ENCODE measurements around the gene DLD. TPM values are rescaled to one million over a fixed set of nuclear protein-coding genes. Genes with fewer than 3 reads are reported as not detected.

The DLD gene
- total RNA-seq, 2 donors from 2014 or later, result 104 to 105 TPM

DNA sequence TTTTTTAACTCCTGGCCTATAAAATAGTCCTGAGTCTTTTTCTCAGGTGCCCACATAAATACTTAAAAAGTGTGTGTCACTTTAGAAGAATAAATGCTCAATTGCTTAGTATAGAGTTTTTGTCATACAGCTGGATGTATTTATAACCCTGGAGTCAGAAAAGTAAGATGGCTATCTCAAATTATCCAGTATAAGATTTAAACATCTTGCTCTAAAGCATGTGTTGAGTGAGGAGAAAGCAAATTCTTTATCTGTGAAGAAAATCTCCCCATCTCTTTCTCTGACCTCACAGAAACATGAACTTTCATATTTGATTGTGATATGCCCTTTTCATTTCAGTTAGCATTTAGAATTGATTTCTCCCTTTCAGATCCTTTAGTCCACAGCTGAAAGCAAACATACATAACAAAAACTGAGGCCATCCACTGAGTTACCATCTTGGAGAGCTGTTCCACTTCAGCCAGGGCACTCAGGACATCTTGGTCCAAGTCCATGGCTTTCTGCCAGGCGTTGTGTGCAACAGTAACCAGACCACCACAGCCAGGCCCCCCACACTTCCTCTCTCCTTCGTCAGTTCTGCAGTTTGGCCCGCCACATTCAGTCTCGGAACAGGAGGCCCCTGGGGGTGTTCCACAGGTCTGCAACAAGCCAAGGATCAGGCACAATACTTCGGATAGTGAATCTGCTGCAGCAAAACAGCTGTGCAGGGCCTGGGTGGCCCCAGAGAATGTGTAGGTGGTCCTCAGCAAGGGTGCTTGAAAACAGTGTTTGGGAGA, 40.9 kb downstream of the DLD start:
- Mint-ChIP-seq H3K27ac (no peak overlapping the region), H3K36me3 (ENCODE audit: insufficient read depth in 2 of 2) (peaks cover 4 to 5% of the 10 kb centered on the region in 2 donors), H3K9me3 (no peaks in the 10 kb centered on the region), H3K4me1 (ENCODE audit: low read depth) (peaks cover 17% of the 10 kb centered on the region), H3K27me3 (ENCODE audit: low read depth) (no peaks in the 10 kb centered on the region), H3K4me3 (no peak overlapping the region)
- ATAC-seq (replicated peaks in 1 of 2) (no peak), DNase-seq (no peak)

DNA sequence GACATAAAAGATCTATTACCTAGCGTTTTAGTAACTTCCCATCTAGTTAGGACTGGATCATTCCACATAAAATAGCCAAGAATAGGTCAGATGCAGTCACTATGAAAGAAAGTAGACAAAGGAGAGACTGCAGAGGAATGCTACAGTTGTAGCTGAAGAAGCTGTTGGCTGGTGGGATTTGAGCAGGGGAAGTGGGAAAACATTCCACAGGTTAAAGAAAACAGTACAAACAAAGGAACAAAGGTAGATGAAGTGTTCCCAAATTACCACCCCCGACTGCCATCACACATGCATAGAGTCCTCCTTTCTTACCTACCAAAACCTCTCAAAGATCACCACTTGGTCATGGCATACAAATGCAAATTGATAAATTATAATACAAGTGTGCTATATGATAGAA, 41.8 kb downstream of the DLD start:
- no peaks in the 10 kb centered on the region for H3K27me3 Mint-ChIP-seq (ENCODE audit: low read depth)
- no peaks in the 10 kb centered on the region for H3K9me3 Mint-ChIP-seq

DNA sequence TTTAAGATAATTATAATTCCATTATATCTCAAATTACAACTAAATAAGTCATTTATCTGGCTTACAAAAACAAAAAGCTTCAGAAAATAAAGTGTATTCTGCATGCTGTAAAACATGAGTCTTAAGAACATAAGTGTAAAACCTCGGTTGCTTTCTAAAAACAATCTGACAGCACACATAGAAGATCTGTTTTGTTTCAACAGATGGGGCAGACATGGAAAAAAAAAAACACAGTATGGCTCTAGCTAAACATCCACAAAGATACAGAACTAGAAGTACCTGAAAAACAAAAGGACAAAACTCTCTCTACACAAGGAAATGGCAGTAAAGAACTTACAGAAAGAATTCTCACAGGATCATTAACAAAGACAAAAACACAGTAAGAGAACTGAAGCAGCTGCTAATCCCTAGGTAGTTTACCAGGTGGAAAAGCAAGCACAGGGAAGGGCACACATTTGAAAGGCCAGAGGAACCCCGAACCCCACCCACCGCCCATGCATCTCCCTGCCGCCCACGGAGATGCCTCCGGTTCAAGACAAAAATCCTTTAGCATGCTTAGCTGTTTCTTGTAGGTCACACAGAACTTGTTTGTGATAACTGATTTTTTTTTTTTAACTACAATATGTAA, 42.5 kb downstream of the DLD start:
- H3K4me1 Mint-ChIP-seq (ENCODE audit: low read depth), result peaks cover 17% of the 10 kb centered on the region
- ATAC-seq (replicated peaks in 1 of 2), result no peak
- DNase-seq, result no peak
- peaks cover 4 to 7% of the 10 kb centered on the region in 2 donors for H3K36me3 Mint-ChIP-seq (ENCODE audit: insufficient read depth in 2 of 2)
- H3K9me3 Mint-ChIP-seq, result no peaks in the 10 kb centered on the region
- no peak overlapping the region for H3K4me3 Mint-ChIP-seq
- no peaks in the 10 kb centered on the region for H3K27me3 Mint-ChIP-seq (ENCODE audit: low read depth)
- H3K27ac Mint-ChIP-seq, result no peak overlapping the region

More for the DNA sequence above, 41.8 kb downstream of the DLD start:
- peaks cover 4 to 5% of the 10 kb centered on the region in 2 donors for H3K36me3 Mint-ChIP-seq (ENCODE audit: insufficient read depth in 2 of 2)
- H3K27ac Mint-ChIP-seq, result no peak overlapping the region
- DNase-seq, result no peak
- H3K4me3 Mint-ChIP-seq, result no peak overlapping the region
- ATAC-seq (replicated peaks in 1 of 2), result no peak
- H3K4me1 Mint-ChIP-seq (ENCODE audit: low read depth), result peaks cover 17% of the 10 kb centered on the region

DNA sequence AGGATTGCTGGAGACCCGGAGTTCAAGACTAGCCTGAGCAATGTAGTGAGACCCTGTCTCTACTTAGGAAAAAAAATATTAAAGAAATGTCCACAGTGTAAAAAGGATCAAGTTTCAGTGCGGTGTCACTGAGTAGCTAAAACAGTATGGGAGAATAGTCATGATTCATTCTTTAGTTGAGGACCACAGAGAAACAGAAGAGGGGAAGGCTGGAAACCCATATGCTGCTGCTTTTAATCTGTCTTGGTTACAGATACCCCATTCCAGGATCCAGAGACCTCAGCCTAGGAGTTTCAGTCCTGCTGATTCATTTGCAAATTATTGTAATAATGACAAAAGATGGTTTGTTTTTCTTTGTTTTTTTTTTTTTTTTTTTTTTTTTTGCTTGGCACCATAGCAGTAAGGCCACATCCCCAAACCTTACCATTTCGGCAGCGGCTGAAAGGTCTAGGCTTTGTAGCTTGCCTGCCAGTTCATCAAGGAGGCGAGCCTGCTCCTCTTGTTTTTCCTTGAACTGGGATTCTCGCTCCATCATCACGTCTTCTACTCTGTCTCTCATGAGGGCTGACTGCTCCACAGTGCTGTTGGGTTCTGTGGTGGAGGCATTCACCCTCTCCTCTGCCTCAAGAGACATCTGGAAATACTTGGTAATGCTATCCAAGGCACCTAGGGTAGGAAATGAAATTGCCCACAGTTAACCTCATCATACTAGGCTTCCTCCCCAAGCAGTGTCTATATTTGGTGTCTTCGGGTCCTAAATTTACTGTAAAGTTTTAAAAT, 44.2 kb downstream of the DLD start:
- Mint-ChIP-seq H3K9me3 (no peaks in the 10 kb centered on the region), H3K36me3 (ENCODE audit: insufficient read depth in 2 of 2) (peaks cover 0 to 2% of the 10 kb centered on the region in 2 donors), H3K4me1 (ENCODE audit: low read depth) (peaks cover 17% of the 10 kb centered on the region), H3K27ac (no peak overlapping the region), H3K27me3 (ENCODE audit: low read depth) (no peaks in the 10 kb centered on the region), H3K4me3 (no peak overlapping the region)
- DNase-seq (no peak), ATAC-seq (replicated peaks in 1 of 2) (no peak)

DNA sequence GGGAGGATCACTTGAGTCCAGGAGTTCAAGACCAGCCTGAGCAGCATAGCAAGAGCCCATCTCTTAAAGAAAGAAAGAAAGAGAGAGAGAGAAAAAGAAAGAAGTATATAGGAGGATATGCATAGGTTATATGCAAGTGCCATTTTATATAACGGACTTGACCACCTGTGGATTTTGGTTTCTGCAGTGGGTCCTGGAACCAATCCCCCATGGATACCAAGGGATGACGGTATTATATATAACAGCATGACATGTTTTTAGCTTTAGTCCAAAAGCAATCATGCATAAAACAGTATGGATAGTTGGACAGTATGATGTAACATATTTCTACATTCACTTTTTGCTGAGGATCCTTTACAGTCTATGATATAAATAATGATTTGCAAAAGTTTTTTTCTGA, 45.3 kb downstream of the DLD start:
- ATAC-seq (replicated peaks in 1 of 2), result no peak

DNA sequence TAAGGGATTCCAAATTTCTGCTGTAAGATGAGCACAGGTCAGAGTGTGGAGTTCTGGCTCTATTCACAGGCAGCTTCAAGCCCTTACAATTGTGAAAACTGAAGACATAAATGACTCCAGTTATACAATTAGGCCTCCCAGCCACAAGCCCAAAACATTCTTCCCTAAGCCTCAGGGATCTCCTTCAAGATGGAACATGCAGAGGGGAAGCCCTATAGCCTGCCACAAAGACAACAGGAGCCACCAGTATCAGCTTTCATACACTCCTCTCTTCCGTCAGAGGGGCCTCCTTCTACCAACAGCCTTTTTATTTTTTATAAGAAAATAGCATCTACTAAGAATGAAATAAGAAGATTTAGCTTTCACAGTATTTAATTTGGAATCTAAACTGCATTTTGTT, 46.5 kb downstream of the DLD start:
- Mint-ChIP-seq H3K4me3 (no peak overlapping the region), H3K36me3 (ENCODE audit: insufficient read depth in 2 of 2) (peaks cover 0 to 2% of the 10 kb centered on the region in 2 donors), H3K4me1 (ENCODE audit: low read depth) (peaks cover 10% of the 10 kb centered on the region), H3K27ac (no peak overlapping the region), H3K27me3 (ENCODE audit: low read depth) (no peaks in the 10 kb centered on the region), H3K9me3 (no peaks in the 10 kb centered on the region)
- no peak for ATAC-seq (replicated peaks in 1 of 2)
- no peak for DNase-seq

More for the DNA sequence above, 45.3 kb downstream of the DLD start:
- no peaks in the 10 kb centered on the region for H3K27me3 Mint-ChIP-seq (ENCODE audit: low read depth)
- H3K27ac Mint-ChIP-seq, result no peak overlapping the region
- no peaks in the 10 kb centered on the region for H3K9me3 Mint-ChIP-seq
- peaks cover 0 to 2% of the 10 kb centered on the region in 2 donors for H3K36me3 Mint-ChIP-seq (ENCODE audit: insufficient read depth in 2 of 2)
- peaks cover 17% of the 10 kb centered on the region for H3K4me1 Mint-ChIP-seq (ENCODE audit: low read depth)
- H3K4me3 Mint-ChIP-seq, result no peak overlapping the region
- DNase-seq, result no peak

DNA sequence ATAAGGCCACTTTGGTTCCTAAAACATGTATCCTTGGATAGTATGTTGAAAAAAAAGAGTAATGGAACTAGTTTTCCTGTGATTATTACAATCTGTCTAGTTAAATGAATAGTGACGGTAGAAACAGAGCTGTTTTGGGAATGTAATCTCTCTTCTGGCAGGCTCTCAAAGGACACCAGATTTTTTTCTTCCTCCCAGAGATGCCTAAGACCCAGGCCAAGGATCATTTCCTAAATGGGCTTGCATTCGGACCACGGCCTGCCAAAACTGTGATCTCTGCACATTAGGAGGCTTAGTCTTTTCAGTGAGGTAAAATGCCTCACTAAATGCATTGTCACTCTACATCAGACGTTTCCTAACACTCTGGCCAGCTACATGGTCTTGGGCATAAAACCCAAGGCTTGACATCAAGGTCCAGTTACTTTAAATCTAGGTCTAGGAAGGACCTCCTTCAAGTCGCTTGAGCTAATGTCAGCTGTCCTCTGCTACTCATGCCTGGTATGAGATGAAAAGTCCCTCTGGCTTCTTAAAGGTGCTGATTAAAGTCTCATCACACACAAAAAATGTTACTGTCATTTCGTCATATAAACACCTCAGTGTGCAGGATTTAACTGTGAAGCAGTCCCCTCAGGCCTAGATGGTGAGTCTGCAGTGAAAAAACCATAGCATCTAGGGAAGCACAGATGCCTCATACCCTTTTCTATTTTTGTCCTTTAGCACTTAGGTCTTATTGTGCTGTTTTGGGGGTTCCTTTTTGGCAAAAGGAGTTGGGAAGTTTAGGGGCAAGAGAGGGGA, 47.7 kb downstream of the DLD start:
- no peaks in the 10 kb centered on the region for H3K9me3 Mint-ChIP-seq
- H3K36me3 Mint-ChIP-seq (ENCODE audit: insufficient read depth in 2 of 2), result peaks cover 0 to 2% of the 10 kb centered on the region in 2 donors
- no peak for DNase-seq
- ATAC-seq (replicated peaks in 1 of 2), result no peak
- no peaks in the 10 kb centered on the region for H3K27me3 Mint-ChIP-seq (ENCODE audit: low read depth)
- no peak overlapping the region for H3K27ac Mint-ChIP-seq
- peaks cover 2% of the 10 kb centered on the region for H3K4me1 Mint-ChIP-seq (ENCODE audit: low read depth)
- no peak overlapping the region for H3K4me3 Mint-ChIP-seq

DNA sequence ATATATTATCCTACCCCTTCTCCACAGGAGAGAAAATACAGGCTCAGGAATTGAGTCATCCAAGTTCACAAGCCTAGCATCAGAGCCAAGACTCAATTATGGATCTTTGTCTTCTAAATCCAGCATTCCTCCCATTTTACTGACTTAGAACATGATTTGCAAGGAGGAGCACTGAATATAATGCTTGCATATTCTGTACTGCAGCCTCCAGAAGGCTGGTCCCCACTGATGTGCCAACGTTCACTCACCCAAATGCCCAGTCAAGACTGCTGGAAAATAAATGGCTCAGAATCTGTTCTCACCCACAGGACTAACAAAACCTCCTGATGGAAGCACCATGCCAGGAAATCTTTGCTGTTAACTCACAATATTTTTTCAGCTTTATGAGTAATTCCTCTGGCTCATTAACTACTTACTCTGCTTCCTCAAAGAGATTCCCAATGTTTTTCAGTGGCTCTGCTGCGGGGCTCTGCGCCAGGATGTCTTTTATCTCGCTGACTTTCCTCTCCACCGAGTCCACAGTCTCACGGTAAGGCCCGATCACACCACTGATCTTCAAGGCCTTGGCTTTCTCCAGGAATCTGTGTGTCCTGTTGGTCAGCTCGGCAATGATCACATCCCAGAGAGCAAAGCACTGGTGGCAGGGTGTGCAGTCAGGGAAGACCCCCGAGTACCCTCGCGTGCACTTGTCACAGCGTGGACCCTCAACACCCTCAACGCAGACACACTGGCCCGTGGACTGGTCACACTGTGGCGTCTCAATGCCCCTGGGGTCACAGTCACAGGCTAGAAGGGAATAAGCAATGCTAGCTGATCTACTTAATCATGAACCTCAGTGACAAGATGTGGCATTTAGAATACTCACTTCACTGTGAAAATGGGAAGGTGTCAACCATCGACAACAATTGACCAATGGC, 48.8 kb downstream of the DLD start:
- Mint-ChIP-seq H3K27me3 (ENCODE audit: low read depth) (no peaks in the 10 kb centered on the region), H3K27ac (no peak overlapping the region), H3K36me3 (ENCODE audit: insufficient read depth in 2 of 2) (peaks cover 0 to 2% of the 10 kb centered on the region in 2 donors), H3K4me1 (ENCODE audit: low read depth) (no peaks in the 10 kb centered on the region), H3K4me3 (no peak overlapping the region), H3K9me3 (no peaks in the 10 kb centered on the region)
- no peak for ATAC-seq (replicated peaks in 1 of 2)
- no peak for DNase-seq

DNA sequence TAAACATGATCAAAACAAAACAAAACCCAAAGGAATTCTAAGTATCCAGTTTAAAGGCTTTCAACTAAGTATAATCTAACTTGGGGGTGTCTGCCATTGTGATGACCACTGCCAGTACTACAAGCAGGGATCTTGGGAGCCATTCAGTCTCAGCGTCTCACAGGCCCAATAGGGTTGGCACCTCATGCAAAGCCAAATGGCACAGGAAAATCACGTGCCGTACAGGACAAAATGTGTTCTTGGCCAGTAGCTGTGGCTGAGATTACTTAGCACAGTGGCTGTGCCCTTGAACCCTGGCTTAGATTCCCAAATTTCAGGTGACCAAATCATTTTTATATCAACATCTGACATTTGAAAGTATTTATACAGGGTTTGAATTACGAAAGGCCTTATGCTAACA, 50.0 kb downstream of the DLD start:
- H3K9me3 Mint-ChIP-seq, result no peaks in the 10 kb centered on the region
- no peak for ATAC-seq (replicated peaks in 1 of 2)
- peaks cover 0 to 2% of the 10 kb centered on the region in 2 donors for H3K36me3 Mint-ChIP-seq (ENCODE audit: insufficient read depth in 2 of 2)
- DNase-seq, result no peak
- no peak overlapping the region for H3K4me3 Mint-ChIP-seq
- H3K27ac Mint-ChIP-seq, result no peak overlapping the region
- H3K4me1 Mint-ChIP-seq (ENCODE audit: low read depth), result no peaks in the 10 kb centered on the region
- no peaks in the 10 kb centered on the region for H3K27me3 Mint-ChIP-seq (ENCODE audit: low read depth)

DNA sequence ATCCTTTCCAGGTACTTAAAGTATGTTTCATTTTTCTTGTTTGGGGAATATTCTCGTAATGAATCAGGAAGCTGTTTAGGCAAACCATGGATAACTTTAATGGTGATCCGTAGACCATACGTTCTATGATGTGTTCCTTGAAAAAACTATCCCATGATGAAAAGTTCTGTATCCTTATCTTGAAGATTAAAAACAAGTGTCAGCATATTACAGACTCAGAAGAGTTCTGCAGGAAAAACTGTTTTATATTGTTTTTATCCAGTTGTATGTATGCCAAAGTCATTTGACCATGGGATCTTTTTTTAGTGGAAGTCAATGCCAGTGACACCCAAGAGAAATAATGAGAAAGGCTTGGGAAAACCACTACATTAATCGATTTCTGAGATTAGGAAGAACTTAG, 52.0 kb downstream of the DLD start:
- Mint-ChIP-seq H3K27me3 (ENCODE audit: low read depth) (no peaks in the 10 kb centered on the region), H3K4me1 (ENCODE audit: low read depth) (no peaks in the 10 kb centered on the region), H3K36me3 (ENCODE audit: insufficient read depth in 2 of 2) (peaks cover 0 to 2% of the 10 kb centered on the region in 2 donors), H3K9me3 (no peaks in the 10 kb centered on the region), H3K27ac (no peak overlapping the region), H3K4me3 (no peak overlapping the region)
- ATAC-seq (replicated peaks in 1 of 2) (no peak), DNase-seq (no peak)

DNA sequence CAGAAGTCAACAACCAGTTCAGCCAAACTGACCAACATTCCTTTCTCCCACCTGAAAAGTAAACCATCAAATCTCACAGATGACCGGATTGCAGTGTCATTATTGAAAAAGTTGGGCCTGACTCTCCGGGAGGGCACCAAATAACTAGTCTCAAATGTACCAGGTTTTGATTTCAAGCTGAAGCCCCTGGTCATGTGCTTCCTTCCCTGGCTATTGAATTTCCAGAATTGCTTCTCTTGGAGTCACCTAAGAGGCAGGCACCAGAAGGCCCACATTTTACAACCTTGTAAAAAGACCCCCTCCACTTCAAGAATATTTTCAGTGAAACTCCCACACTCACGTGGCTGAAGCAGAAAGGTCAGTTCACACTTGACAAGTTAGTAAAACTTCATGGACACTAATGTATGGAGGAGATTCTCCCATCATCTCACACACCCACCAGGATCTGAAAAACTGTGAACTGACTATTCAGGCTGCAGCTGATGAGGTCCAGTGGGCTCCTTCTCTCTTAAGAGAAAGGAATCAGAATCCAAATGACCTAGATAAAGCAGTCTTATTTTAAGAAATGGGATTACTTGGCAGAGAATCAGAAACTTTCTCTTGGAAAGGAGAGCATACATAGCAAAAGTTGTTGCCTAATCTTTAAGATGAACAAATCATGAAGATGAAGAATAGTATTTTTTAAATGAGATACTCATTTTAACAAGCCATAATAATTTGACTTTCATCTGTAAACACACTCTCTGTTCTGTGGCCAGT, 53.6 kb downstream of the DLD start:
- no peak for ATAC-seq (replicated peaks in 1 of 2)
- Mint-ChIP-seq H3K27ac (no peak overlapping the region), H3K9me3 (no peaks in the 10 kb centered on the region), H3K36me3 (ENCODE audit: insufficient read depth in 2 of 2) (no peaks in the 10 kb centered on the region), H3K27me3 (ENCODE audit: low read depth) (no peaks in the 10 kb centered on the region), H3K4me3 (no peak overlapping the region), H3K4me1 (ENCODE audit: low read depth) (no peaks in the 10 kb centered on the region)
- DNase-seq, result no peak

All from activated T-cell treated with anti-CD3 and anti-CD28 coated beads, Interleukin-2, amount 50 U/mL, for 72 hours (primary cell).